ENCODE measurements around the gene RCN1.
"Not testable (repeated sequence)": the region's sequence is repeated elsewhere in the genome, so short reads cannot be mapped to it uniquely, and the experiment has no call there.

Gene RCN1

GRCh38 chr11:32090545-32091370 is at the start of gene RCN1:
RCN1 (plus strand) TSS chr11:32091074; CDS start chr11:32091197, 123 bp downstream.
- DNase-seq (ENCODE audit: low read depth), result peak; percentile 89

- DNase-seq (ENCODE audit: low read depth), result no peak
Observed at GRCh38 chr11:32043737-32044136, 47.1 kb upstream of the RCN1 start.

- DNase-seq (ENCODE audit: low read depth), result no peak
Observed at GRCh38 chr11:32044158-32044863, 46.6 kb upstream of the RCN1 start.

GRCh38 chr11:32045456-32045855 is 45.4 kb upstream of the RCN1 start:
- no peak for DNase-seq (ENCODE audit: low read depth)

- DNase-seq (ENCODE audit: low read depth), result no peak
Observed at GRCh38 chr11:32050264-32050663, 40.6 kb upstream of the RCN1 start.

- DNase-seq (ENCODE audit: low read depth), result peak; percentile 42
Observed at GRCh38 chr11:32052215-32052614, 38.7 kb upstream of the RCN1 start.

- DNase-seq (ENCODE audit: low read depth), result peak; percentile 29
Observed at GRCh38 chr11:32053151-32053888, 37.6 kb upstream of the RCN1 start.

GRCh38 chr11:32055861-32056260 is 35.0 kb upstream of the RCN1 start:
- no peak for DNase-seq (ENCODE audit: low read depth)

- DNase-seq (ENCODE audit: low read depth), result peak; percentile 92
Observed at GRCh38 chr11:32056438-32056837, 34.4 kb upstream of the RCN1 start.

GRCh38 chr11:32059686-32060462 is 31.0 kb upstream of the RCN1 start:
- no peak for DNase-seq (ENCODE audit: low read depth)

- DNase-seq (ENCODE audit: low read depth), result no peak
Observed at GRCh38 chr11:32062540-32062939, 28.3 kb upstream of the RCN1 start.

GRCh38 chr11:32063031-32063430 is 27.8 kb upstream of the RCN1 start:
- DNase-seq (ENCODE audit: low read depth), result not testable (repeated sequence)

- DNase-seq (ENCODE audit: low read depth), result no peak
Observed at GRCh38 chr11:32065865-32066629, 24.8 kb upstream of the RCN1 start.

GRCh38 chr11:32068134-32068870 is 22.6 kb upstream of the RCN1 start:
- no peak for DNase-seq (ENCODE audit: low read depth)

- DNase-seq (ENCODE audit: low read depth), result no peak
Observed at GRCh38 chr11:32069361-32070058, 21.4 kb upstream of the RCN1 start.

GRCh38 chr11:32070692-32071091 is 20.2 kb upstream of the RCN1 start:
- DNase-seq (ENCODE audit: low read depth), result no peak

GRCh38 chr11:32071811-32072210 is 19.1 kb upstream of the RCN1 start:
- peak; percentile 43 for DNase-seq (ENCODE audit: low read depth)

- no peak for DNase-seq (ENCODE audit: low read depth)
Observed at GRCh38 chr11:32072872-32073643, 17.8 kb upstream of the RCN1 start.

- DNase-seq (ENCODE audit: low read depth), result no peak
Observed at GRCh38 chr11:32073644-32074026, 17.2 kb upstream of the RCN1 start.
